GM21723 (cell line): ENCODE data around the gene SGPL1.

ENCODE experiments used
- ATAC-seq: cut with Tn5 transposase; IDR thresholded peaks from one replicate; pipeline ENCODE4 v1.9.1; 2021; ENCODE audit warnings: mild to moderate bottlenecking, moderate library complexity; ENCODE audit not compliant: unreplicated experiment

The SGPL1 gene

DNA sequence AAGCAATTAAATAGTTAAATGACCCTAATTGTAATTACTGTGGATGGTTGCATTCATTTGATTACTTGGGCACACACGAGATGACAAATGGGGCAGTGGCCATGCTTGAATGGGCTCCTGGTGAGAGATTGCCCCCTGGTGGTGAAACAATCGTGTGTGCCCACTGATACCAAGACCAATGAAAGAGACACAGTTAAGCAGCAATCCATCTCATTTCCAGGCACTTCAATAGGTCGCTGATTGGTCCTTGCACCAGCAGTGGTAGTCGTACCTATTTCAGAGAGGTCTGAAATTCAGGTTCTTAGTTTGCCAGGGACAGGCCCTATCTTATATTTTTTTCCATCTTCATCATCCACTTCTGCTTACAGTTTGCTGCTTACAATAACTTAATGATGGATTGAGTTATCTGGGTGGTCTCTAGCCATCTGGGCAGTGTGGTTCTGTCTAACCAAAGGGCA is 64.4 kb downstream of the SGPL1 start:
- peak; percentile 70 for ATAC-seq

GRCh38 chr10:70884741-70885140 is 69.0 kb downstream of the SGPL1 start:
- ATAC-seq: no peak

- no peak for ATAC-seq
These were observed 69.7 kb downstream of the SGPL1 start for GRCh38 chr10:70885481-70885880.

DNA sequence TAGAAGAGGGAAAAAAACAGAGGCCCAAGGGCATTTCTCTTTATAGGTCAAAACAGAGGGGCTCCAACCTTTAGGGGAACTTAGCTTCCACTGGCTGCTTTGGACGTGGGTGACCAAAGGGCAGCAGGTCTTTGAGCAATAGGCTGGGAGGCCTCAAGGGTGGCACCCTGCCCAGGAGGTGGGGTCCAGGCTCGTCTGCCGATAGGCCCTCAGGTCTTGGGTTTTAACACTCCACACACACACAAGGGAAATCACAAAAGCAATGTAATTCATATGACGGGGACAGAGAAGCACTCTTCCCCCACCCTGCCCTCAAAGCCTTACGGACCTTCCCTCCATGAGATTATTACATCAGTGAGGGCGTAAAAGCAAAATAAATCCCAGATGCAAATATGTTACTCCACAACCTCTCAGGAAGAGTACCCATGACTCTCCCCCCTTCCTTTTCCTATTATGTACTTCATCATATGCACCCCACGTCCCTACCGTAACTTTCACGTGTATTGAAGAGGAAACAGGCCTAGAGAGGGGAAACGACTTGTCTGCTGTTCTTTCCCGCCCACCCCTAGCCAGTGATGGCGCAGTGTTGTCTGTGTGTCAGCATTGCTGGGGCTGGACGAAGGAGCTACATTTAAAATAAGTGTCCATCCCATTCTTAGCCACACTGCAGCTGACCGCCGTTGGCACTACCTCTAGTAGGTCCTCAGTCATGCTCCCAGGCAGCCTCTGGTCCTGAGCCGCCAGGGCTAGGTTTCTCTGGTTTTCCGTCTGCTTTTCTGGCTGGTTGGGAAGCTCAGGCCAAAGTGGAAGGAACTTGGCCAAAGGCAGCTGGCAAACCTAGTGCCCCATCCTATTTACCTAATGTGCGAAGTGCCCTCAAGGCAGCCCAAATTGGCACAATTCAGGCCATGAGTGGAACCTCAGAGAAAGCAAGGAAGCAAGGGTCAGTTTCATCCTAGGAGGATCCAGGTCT is 70.5 kb downstream of the SGPL1 start:
- ATAC-seq: no peak

- ATAC-seq: no peak
These were observed 71.3 kb downstream of the SGPL1 start for GRCh38 chr10:70886921-70887665.

DNA sequence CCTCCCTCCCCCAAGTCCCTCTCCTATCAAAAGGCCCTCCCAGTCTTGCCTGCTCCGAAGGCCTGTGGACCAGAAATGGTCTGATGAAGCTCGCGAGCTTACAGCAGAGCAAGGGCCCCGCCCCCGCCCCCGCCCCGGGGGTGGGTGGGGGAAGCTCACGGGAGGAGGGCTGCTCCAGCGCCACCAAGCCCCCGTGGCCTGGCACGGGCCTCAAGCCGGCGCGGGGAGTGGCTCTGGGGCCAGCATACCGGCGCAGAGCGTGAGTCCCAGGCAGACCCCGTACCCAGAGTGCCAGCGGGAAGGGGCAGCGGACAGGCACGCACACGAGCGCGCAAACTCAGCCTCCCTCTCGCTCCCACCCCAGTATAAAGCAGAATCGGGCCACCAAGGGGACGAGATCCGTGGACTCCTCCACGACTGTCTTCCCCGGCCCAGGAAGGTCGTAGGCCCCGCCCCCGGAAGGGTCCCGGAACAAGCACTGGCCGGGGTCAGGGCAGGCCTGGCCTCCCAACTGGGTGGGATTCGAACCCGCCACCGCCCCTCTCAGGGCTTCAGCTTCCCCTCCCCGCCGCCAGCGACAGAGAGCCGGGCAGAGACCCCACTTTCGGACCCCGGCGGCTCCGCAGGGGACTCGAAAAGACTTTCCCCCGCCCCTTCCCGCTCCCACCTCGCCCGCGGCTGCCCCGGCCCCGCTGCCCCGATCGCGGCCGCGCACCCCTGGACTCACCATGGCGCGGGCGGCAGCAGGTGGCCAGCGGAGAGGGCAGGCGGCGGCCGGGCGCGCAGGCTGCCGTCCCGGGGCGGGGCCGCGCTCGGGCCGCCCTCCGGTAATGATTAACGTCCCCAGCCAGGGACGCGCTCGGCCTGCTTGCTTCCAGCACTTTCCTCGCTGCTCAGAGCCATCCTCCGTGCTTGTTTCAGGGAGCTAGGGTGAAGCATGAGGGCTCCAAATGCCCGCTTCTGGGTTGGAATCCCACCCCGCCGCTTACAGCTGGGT is 72.4 kb downstream of the SGPL1 start, which contains the start of gene PCBD1:
PCBD1 (minus strand) TSS at position 762 of the 997 bp plus-strand sequence; CDS start at position 730, 32 bp downstream.
- ATAC-seq: peak; percentile 86

- ATAC-seq: no peak
These were observed 73.5 kb downstream of the SGPL1 start for GRCh38 chr10:70889291-70889690.

GRCh38 chr10:70890917-70891431 is 75.2 kb downstream of the SGPL1 start:
- ATAC-seq: no peak

DNA sequence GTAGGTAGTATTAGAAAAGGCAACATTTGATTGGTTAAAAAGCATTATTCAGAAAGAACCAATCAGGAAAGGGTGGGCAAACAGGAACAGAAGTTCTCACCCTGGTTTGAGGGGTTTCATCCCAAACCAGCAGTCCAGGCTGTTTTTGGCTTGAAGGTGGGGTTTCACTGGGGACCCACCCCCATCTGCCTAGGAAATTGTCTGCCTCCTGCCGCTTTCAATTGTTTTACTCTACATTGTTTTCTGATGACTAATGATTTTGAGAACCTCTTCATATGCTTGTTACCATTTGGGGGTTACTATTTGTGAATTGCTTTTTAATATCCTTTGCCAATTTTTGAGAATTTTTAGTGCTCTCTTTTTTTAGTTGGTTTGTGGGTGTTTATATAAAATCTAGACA is 75.9 kb downstream of the SGPL1 start:
- ATAC-seq: no peak

DNA sequence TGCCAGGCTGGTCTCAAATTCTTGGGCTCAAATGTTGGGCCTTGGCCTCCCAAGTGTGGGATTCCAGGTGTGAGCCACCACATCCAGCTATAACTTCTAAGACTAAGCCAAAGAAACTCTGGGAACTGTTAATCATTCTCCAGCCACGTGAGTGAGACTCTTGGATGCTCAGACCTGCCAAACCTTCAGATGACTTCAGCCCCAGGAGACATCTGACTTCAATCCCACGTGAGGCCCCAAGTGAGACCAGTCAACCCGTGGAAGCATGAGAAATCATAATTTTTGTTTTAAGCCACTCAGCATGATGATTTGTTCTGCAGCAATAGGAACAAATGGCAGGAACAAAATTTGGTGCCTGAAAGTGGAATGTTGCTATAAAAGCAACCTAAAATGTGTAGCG is 76.9 kb downstream of the SGPL1 start:
- ATAC-seq: no peak

DNA sequence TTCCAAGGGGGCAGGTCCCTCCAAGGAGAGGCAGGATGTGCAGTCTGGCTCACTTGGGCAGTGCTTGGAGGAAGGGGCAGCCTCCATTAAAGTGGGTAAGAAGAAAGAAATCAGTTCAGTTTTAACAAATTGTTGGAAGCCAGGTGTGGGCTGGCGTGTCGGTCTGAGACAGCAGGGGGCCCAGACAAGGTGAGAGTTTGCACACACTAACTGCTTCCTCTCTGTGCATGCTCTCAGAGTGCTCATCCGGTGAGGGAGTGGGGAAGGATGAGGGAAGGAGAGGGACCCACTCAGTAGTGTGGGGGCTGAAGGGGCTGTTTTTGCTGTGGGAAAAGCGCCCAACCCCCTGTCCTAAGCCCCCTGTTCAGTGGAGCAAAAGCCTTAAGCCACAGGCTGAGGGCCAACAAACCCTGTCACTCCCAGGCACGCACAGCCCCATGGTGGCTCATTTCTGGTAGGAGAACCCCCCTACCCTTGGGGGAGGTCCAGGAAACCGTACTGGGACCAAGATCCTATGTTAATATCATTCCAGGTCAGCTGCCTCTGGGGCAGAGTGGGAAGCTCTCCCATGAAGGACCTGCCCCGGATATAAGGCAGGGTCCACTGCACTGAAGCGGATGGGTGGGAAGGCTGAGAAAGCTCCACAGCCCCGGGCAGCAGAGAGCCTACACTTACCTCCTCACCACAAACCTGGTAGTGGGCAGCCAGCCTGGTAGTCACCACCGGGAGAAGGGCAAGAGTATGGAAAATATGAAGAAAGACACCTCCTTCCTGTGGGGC is 77.7 kb downstream of the SGPL1 start:
- no peak for ATAC-seq

GRCh38 chr10:70894416-70894815 is 78.7 kb downstream of the SGPL1 start:
- ATAC-seq: no peak

DNA sequence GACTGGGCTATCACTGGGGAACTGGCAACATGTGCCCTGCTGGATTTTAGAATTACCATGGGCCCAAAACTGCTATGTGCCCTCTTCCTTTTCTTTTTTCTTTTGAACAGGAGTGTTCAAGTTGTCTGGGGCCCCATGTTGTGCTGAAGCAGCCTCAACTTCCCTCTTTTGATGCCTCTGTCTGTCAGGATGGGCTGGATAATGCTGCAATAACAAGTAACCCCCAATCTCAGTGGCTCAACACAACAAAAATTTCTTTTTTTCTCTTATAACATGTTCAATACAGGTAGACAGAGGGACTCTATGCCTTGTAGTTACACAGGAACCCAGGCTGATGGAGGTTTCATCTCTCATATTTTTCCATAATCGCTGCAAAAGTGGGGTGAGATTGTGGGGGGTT is 80.8 kb downstream of the SGPL1 start:
- ATAC-seq: no peak

DNA sequence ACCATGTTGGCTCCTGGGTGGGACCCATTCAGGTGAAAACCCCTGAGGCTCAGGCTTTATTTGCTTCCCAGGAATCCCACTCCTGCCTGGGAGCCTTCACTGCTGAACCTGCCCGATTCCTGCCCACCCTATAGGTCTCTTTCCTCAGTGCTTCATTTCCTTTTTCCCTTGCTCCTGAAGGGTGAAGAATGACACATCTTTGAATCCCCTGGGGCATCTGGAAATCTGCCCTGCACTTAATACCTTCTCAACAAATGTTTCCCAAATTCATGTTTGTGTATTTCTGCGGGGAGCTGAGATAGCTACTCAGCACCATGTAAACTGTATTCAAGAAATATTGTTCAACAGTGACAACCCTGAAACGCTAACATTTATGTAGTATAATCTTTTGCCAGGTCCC is 82.9 kb downstream of the SGPL1 start:
- no peak for ATAC-seq

GRCh38 chr10:70899096-70899495 is 83.3 kb downstream of the SGPL1 start:
- no peak for ATAC-seq

DNA sequence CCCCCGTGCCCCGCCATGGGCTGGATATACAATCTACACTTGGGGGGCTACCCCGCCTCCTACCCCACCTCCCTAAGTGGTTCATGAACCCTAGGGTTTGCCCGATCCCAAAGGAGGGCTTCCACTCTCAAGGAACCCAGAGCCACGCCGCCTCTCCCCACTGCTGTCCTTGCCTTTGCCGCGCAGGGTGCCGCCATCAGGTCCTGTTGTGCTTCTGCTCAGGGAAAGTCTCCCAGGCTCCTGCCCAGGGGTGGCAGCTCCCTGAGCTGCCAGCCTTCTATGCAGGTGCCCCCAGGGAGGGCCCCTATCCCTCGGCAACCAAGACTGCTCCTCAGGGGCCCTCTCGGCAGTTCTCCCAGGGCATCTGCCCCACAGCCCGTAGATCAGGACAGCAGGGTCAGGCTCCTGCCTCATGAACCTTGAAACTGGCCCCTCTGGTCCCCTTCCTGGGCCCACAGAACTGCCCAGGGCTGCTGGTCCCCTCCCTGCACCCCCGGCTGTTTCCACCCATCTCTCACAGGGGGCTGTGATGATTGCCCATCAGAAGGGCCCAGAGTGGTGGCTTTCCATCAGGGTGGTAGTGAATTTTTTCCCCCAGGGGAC is 85.6 kb downstream of the SGPL1 start:
- no peak for ATAC-seq

- no peak for ATAC-seq
These were observed 87.0 kb downstream of the SGPL1 start for GRCh38 chr10:70902661-70903261.

- no peak for ATAC-seq
These were observed 87.6 kb downstream of the SGPL1 start for GRCh38 chr10:70903262-70903921.
